ENCODE measurements around the gene ADNP. TPM values are rescaled to one million over a fixed set of nuclear protein-coding genes. Genes with fewer than 3 reads are reported as not detected.
A peak's percentile ranks its signal among the peaks of the same experiment; 100 is the strongest.

Gene ADNP
- total RNA-seq, 1 experiment from 2014 or later = 143 TPM

DNA sequence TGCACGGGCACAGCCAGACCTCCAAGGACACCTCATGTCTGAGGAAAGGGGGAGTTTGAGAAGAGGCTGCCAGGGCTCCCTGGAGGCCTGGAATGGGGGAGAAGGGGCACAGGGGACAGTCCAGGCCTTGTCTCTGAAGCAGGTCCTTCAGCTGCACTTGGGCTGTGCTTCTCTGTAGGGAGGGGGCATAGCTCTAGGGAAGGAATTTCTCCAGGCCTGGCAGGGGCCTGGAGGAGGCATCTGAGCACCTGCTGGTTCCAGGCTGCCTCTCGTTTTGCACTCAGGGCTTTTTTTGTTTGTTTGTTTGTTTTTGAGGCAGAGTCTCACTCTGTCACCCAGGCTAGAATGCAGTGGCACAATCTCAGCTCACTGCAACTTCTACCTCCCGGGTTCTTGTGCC is 68.7 kb downstream of the ADNP start:
- H3K9me3 ChIP-seq (ENCODE audit: control insufficient read depth, low read depth, low read length) = no peaks in the 10 kb centered on the region
- H3K27me3 ChIP-seq (ENCODE audit: insufficient read depth, low read length) = no peaks in the 10 kb centered on the region
- H2BK5ac ChIP-seq (ENCODE audit: insufficient read length, low read length) = no peak overlapping the region
- TF ChIP-seq, protein P1, sequence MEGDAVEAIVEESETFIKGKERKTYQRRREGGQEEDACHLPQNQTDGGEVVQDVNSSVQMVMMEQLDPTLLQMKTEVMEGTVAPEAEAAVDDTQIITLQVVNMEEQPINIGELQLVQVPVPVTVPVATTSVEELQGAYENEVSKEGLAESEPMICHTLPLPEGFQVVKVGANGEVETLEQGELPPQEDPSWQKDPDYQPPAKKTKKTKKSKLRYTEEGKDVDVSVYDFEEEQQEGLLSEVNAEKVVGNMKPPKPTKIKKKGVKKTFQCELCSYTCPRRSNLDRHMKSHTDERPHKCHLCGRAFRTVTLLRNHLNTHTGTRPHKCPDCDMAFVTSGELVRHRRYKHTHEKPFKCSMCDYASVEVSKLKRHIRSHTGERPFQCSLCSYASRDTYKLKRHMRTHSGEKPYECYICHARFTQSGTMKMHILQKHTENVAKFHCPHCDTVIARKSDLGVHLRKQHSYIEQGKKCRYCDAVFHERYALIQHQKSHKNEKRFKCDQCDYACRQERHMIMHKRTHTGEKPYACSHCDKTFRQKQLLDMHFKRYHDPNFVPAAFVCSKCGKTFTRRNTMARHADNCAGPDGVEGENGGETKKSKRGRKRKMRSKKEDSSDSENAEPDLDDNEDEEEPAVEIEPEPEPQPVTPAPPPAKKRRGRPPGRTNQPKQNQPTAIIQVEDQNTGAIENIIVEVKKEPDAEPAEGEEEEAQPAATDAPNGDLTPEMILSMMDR (conservative IDR thresholded peaks at IDR 0.05) = no peak
- H3K27ac ChIP-seq (ENCODE audit: insufficient read length, low read depth, low read length) = no peak overlapping the region
- Mint-ChIP-seq H3K36me3 (ENCODE audit: insufficient read depth in 1 of 3, low read depth in 3 of 3) (peaks cover 0 to 2% (median 0%) of the 10 kb centered on the region in 3 experiments; a peak in 1 of 7 replicates), H3K4me1 (peaks cover 30 to 42% of the 10 kb centered on the region in 2 experiments), H3K4me3 (no peak overlapping the region), H3K9me3 (no peaks in the 10 kb centered on the region), H3K27me3 (ENCODE audit: low read depth) (no peaks in the 10 kb centered on the region), H3K27ac (peak overlapping the region; percentile 8 to 52 (median 11); a peak in 5 of 7 replicates)
- no peak overlapping the region for H3K9ac ChIP-seq (ENCODE audit: extremely low read depth, insufficient read length, low read length)
- WGBS (ENCODE audit: extremely low coverage, insufficient read length, low lambda C conversion rate) = no CpG with 5 or more reads among the region's 3 CpGs
- H4K20me1 ChIP-seq (ENCODE audit: control insufficient read depth, insufficient read depth, insufficient read length) = no peaks in the 10 kb centered on the region
- H3K4me2 ChIP-seq (ENCODE audit: insufficient read depth, insufficient read length, low read length) = no peak overlapping the region
- no peaks in the 10 kb centered on the region for H3K79me2 ChIP-seq (ENCODE audit: insufficient read depth, low read length)
- H2AFZ ChIP-seq (ENCODE audit: low read length) = no peak overlapping the region
- no peaks in the 10 kb centered on the region for H3K23me2 ChIP-seq (ENCODE audit: insufficient read length, low read depth, low read length, poor library complexity, severe bottlenecking)
- no peak overlapping the region for H2AK5ac ChIP-seq (ENCODE audit: insufficient read length, low read length)
- no peak overlapping the region for H2BK12ac ChIP-seq (ENCODE audit: insufficient read length, low read depth, low read length)
- no peak overlapping the region for H3K18ac ChIP-seq (ENCODE audit: insufficient read length, low read depth, low read length)
- no peak overlapping the region for H4K5ac ChIP-seq (ENCODE audit: insufficient read length, low read depth, low read length)
- H3K56ac ChIP-seq (ENCODE audit: insufficient read length, low read depth, low read length) = no peak overlapping the region
- no peak overlapping the region for H3T11ph ChIP-seq (ENCODE audit: low read length)
- H3K14ac ChIP-seq (ENCODE audit: insufficient read depth, low read length) = no peak overlapping the region; the same call in 1 of the 2 replicates
- no peak for DNase-seq
- no peak overlapping the region for H4K8ac ChIP-seq (replicated peaks; ENCODE audit: insufficient read length, low read depth, low read length)
- no peaks in the 10 kb centered on the region for H3K4me1 ChIP-seq (ENCODE audit: insufficient read depth, low read length)
- no peak overlapping the region for H2BK15ac ChIP-seq (ENCODE audit: low read depth, low read length)
- no peak overlapping the region for H3K4ac ChIP-seq (ENCODE audit: low read depth, low read length)
- no peak overlapping the region for H2BK20ac ChIP-seq (ENCODE audit: low read depth, low read length, poor library complexity, severe bottlenecking)
- no peak overlapping the region for H3K23ac ChIP-seq (ENCODE audit: insufficient read length, low read depth, low read length)
- no peaks in the 10 kb centered on the region for H3K79me1 ChIP-seq (ENCODE audit: insufficient read depth, low read depth, low read length, poor library complexity, severe bottlenecking)
- H4K91ac ChIP-seq (ENCODE audit: insufficient read length, low read depth, low read length) = no peak overlapping the region
- H2BK120ac ChIP-seq (ENCODE audit: low read depth, low read length, poor library complexity, severe bottlenecking) = no peak overlapping the region
